ENCODE data around the gene NUDCD3.

GRCh38 chr7:44486693-44487092, 3.8 kb downstream of the NUDCD3 start:
- TF ChIP-seq POLR2A (IDR thresholded peaks at IDR 0.05): no peak
- no peak for TF ChIP-seq CTCF (IDR thresholded peaks at IDR 0.05)
- TF ChIP-seq EP300 (IDR thresholded peaks at IDR 0.05): no peak
- TF ChIP-seq POLR2AphosphoS5 (IDR thresholded peaks at IDR 0.05): no peak

Data from sigmoid colon (tissue), 4 donors.